Endothelial cell of umbilical vein (primary cell): ENCODE data around the gene NR2C2. TPM values are rescaled to one million over a fixed set of nuclear protein-coding genes. Genes with fewer than 3 reads are reported as not detected.

Experiments used
- BruUV-seq: library from RNA; stranded (reverse); fragments of 400-500 nt; replicated peaks from 2 replicates; lab custom pipeline; 2021; lab: Mats Ljungman, UMichigan
- CTCF ChIA-PET: fragments of 300-600, 350-600 bp; sonication (Branson Sonifier 250); formaldehyde crosslinking; loops from one replicate; lab custom pipeline; 2021; ENCODE audit warnings: antibody characterized with exemption, inconsistent platforms; lab: Charles Lee
- POLR2A ChIA-PET: fragments of 300-600, 350-600 bp; sonication (Branson Sonifier 250); formaldehyde crosslinking; loops from one replicate; lab custom pipeline; 2021; ENCODE audit warnings: antibody characterized with exemption, inconsistent platforms; lab: Charles Lee
- DNase-seq: peaks from one replicate; pipeline ENCODE4 v3.0.0-alpha.2; 2011; ENCODE audit warnings: low read depth, low spot score
- FAIRE-seq: peaks from 2 replicates; lab custom pipeline; 2011; peaks lifted over from hg19 to GRCh38; lab: Jason Lieb, UNC
- H2AFZ ChIP-seq: 2 replicates; pipeline ENCODE4 v1.6.0; 2012; ENCODE audit warnings: low read depth, low read length, control low read depth, inconsistent platforms
- H3K27ac ChIP-seq: 2 replicates; pipeline ENCODE4 v1.5.1; 2011; ENCODE audit warnings: low read depth, mild to moderate bottlenecking, control low read depth, low read length, moderate library complexity; ENCODE audit not compliant: insufficient read depth
- H3K27me3 ChIP-seq, 2 experiments: 2 replicates each; pipeline versions ENCODE4 v1.6.0 to v1.6.1; 2011; ENCODE audit warnings: low read length in 2 of 2, mixed read lengths in 1 of 2; ENCODE audit not compliant: control insufficient read depth in 2 of 2, insufficient read depth in 2 of 2
- H3K36me3 ChIP-seq, 2 experiments: 2 replicates in 1 of 2; 3 replicates in 1 of 2; pipeline ENCODE4 v1.5.1; 2011; ENCODE audit warnings: low read length in 2 of 2, mild to moderate bottlenecking in 1 of 2, moderate library complexity in 1 of 2; ENCODE audit not compliant: control insufficient read depth in 2 of 2, insufficient read depth in 2 of 2; ENCODE audit errors: extremely low read depth in 1 of 2
- H3K4me1 ChIP-seq: 3 replicates; pipeline ENCODE4 v1.5.1; 2011; ENCODE audit warnings: mild to moderate bottlenecking, low read length; ENCODE audit not compliant: control insufficient read depth, insufficient read depth; ENCODE audit errors: extremely low read depth
- H3K4me2 ChIP-seq: 2 replicates; pipeline ENCODE4 v1.6.1; 2011; ENCODE audit warnings: low read length, control low read depth, mixed read lengths; ENCODE audit not compliant: insufficient read depth
- H3K4me3 ChIP-seq, 3 experiments: fragments of 200-600 bp in 1 of 3; sonication (generic), shearing (Covaris generic) in 1 of 3; replicated peaks in 1 of 3; 2 replicates each; pipeline ENCODE4 v1.5.1; 2011 to 2016; ENCODE audit warnings: control low read depth in 3 of 3, low read length in 3 of 3, mild to moderate bottlenecking in 2 of 3, inconsistent platforms in 1 of 3, low read depth in 1 of 3, moderate library complexity in 1 of 3; ENCODE audit not compliant: insufficient read depth in 1 of 3
- H3K79me2 ChIP-seq: 2 replicates; pipeline ENCODE4 v1.6.0; 2012; ENCODE audit warnings: low read length, inconsistent platforms; ENCODE audit not compliant: control insufficient read depth, insufficient read depth
- H3K9ac ChIP-seq: replicated peaks from 2 replicates; pipeline ENCODE3; 2011; ENCODE audit warnings: low read length, control low read depth; ENCODE audit not compliant: insufficient read depth; ENCODE audit errors: extremely low read depth
- H3K9me1 ChIP-seq: replicated peaks from 3 replicates; pipeline ENCODE4 v1.6.0; 2011; ENCODE audit warnings: mild to moderate bottlenecking, low read length; ENCODE audit not compliant: control insufficient read depth, insufficient read depth; ENCODE audit errors: extremely low read depth
- H3K9me3 ChIP-seq: replicated peaks from 2 replicates; pipeline ENCODE4 v1.5.1; 2012; ENCODE audit warnings: low read length, inconsistent platforms; ENCODE audit not compliant: control insufficient read depth, insufficient read depth
- H4K20me1 ChIP-seq: replicated peaks from 2 replicates; pipeline ENCODE3; 2011; ENCODE audit warnings: mild to moderate bottlenecking, low read length; ENCODE audit not compliant: control insufficient read depth, insufficient read depth; ENCODE audit errors: extremely low read depth
- EZH2 ChIP-seq: IDR thresholded peaks from 2 replicates; pipeline ENCODE4 v1.6.1; 2012; ENCODE audit warnings: borderline replicate concordance, low read depth, mild to moderate bottlenecking, moderate library complexity, low read length, inconsistent platforms; ENCODE audit not compliant: severe bottlenecking
- POLR2AphosphoS5 ChIP-seq: IDR thresholded peaks from 2 replicates; pipeline ENCODE4 v1.6.1; 2012; ENCODE audit warnings: low read depth, mild to moderate bottlenecking, control low read depth, low read length, moderate library complexity; ENCODE audit not compliant: insufficient read depth
- dilution Hi-C: fragments of 300-500 bp; cut with MboI; formaldehyde crosslinking; loops from one replicate; pipeline ENCODE4 v1.15.0; 2019; ENCODE audit warnings: low sequenced_read_pairs; ENCODE audit not compliant: extremely low pct_ligation_motif_present
- intact Hi-C: fragments of 100-400 bp; cut with micrococcal nuclease; formaldehyde crosslinking; loops from one replicate; pipeline ENCODE4 v1.10.0; 2022
- polyA plus RNA-seq, 4 experiments: library from polyadenylated mRNA; depleted of rRNA in 3 of 4; stranded (reverse) in 3 of 4; unstranded in 1 of 4; fragments of >200 nt; gene quantifications; 2 replicates each; pipeline versions ENCODE4 v1.2.1 to v1.2.3, GENCODE V29; 2011 to 2012; ENCODE audit warnings: missing spikeins in 1 of 4
- total RNA-seq: library from RNA; stranded (reverse); gene quantifications from 2 replicates; pipeline ENCODE4 v1.2.3, GENCODE V29; 2021
- TF ChIP-seq, protein P1 (sequence below), 2 donors: IDR thresholded peaks; 1 replicate in 1 of 2; 2 replicates in 1 of 2; pipeline ENCODE4 v1.5.1; 2011; ENCODE audit warnings: low read length in 2 of 2, mild to moderate bottlenecking in 2 of 2, moderate library complexity in 2 of 2, control low read depth in 1 of 2, inconsistent platforms in 1 of 2, low read depth in 1 of 2; ENCODE audit not compliant: insufficient read depth in 1 of 2; ENCODE audit errors: extremely low read depth in 1 of 2
- TF ChIP-seq, protein P2 (sequence below): IDR thresholded peaks from 2 replicates; pipeline ENCODE4 v1.6.1; 2011; ENCODE audit not compliant: insufficient read depth, insufficient read length

Gene NR2C2
- total and polyA plus RNA-seq, 2 donors (not counting 3 experiments of a cell fraction or from before 2014, with no cell fraction given), result 20.3 to 59.8 TPM

DNA sequence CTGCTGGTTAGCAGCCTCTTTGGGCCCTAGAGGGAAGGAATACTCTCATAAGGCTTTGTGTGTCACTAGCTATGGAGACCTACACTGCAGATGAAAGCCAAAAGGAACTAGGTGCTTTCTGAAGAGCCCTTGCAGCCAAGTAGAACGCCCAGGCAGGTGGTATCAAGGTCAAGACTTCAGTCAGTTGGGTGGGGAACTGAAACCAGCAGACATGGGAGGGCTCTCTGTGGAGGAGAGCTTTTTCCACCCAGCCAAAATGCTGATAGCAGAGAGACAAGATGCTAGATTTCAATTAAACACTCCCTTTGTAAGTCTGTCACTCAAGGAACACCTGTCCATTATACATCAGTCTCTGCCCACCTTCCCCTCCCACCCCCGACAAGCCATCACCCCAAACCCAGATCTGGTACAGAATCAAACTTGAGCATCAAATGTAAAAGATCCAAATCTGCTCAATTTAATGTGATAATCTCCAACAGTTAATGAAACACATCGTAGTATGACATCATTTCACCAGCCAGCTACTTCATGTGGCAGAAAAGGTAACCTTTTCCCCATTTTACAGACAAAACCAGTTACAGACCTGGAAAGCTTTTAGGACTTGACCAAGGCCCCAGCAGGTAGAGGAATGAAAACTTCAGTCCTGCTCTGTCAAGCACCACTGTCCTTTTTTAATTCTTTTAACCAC lies 103.2 kb downstream of the NR2C2 start:
- FAIRE-seq (no peak), DNase-seq (no peak)
- Histone ChIP-seq H4K20me1 (no peaks in the 10 kb centered on the region), H3K36me3 (peaks cover 23 to 33% of the 10 kb centered on the region in 2 experiments), H3K9me3 (no peaks in the 10 kb centered on the region), H3K9me1 (no peaks in the 10 kb centered on the region), H3K4me1 (no peaks in the 10 kb centered on the region), H3K4me2 (no peak overlapping the region), H3K9ac (no peak overlapping the region), H2AFZ (no peak overlapping the region), H3K79me2 (peaks cover 44% of the 10 kb centered on the region), H3K27ac (no peak overlapping the region), H3K27me3 (no peaks in the 10 kb centered on the region), H3K4me3 (no peak overlapping the region)
- no TSS peak for BruUV-seq
- POLR2A ChIA-PET, result no interaction called here
- CTCF ChIA-PET, result interaction anchor here (0.8 to 1.6 kb wide), 6 partner anchors 10 to 377 kb away, joined by 4 to 17 read pairs (median 6); partner anchors contain the start of genes MRPS25 and RBSN
- intact Hi-C loops, result loop anchor here (2.0 kb wide), 1 partner anchor 14 kb away; the partner anchor contains the start of gene MRPS25
- dilution Hi-C loops, result no loop called here
- TF ChIP-seq, protein P1, sequence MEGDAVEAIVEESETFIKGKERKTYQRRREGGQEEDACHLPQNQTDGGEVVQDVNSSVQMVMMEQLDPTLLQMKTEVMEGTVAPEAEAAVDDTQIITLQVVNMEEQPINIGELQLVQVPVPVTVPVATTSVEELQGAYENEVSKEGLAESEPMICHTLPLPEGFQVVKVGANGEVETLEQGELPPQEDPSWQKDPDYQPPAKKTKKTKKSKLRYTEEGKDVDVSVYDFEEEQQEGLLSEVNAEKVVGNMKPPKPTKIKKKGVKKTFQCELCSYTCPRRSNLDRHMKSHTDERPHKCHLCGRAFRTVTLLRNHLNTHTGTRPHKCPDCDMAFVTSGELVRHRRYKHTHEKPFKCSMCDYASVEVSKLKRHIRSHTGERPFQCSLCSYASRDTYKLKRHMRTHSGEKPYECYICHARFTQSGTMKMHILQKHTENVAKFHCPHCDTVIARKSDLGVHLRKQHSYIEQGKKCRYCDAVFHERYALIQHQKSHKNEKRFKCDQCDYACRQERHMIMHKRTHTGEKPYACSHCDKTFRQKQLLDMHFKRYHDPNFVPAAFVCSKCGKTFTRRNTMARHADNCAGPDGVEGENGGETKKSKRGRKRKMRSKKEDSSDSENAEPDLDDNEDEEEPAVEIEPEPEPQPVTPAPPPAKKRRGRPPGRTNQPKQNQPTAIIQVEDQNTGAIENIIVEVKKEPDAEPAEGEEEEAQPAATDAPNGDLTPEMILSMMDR (IDR thresholded peaks at IDR 0.05; ENCODE audit: extremely low read depth in 1 of 2, insufficient read depth in 1 of 2, low read depth in 1 of 2, low read length in 2 of 2), result no peak
- TF ChIP-seq, protein P2, sequence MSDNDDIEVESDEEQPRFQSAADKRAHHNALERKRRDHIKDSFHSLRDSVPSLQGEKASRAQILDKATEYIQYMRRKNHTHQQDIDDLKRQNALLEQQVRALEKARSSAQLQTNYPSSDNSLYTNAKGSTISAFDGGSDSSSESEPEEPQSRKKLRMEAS, result no peak

DNA sequence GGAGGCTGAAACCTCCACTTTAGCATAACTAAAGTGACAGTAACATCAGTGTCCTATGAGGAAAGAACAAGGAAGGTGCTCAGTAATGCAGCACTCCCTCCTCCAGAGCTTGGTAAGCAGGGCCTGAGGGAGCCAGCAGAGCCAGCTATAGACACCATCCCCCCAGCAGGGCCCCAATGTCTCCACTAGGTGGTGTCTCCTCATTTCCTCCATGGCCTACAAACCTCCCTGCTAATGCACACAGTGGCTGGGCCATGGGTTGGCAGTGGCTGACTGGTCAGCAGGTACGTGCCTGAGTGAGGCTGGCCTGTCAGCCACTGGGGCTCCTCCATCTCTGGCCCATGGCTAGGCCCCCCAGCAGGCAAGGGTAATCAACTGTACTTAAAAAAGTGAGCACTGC lies 104.1 kb downstream of the NR2C2 start:
- peak; percentile 58 for DNase-seq
- Histone ChIP-seq H3K4me2 (no peak overlapping the region), H2AFZ (no peak overlapping the region), H3K27me3 (no peaks in the 10 kb centered on the region), H3K27ac (no peak overlapping the region), H3K9me1 (no peaks in the 10 kb centered on the region), H3K9ac (no peak overlapping the region), H4K20me1 (no peaks in the 10 kb centered on the region), H3K4me1 (no peaks in the 10 kb centered on the region), H3K4me3 (no peak overlapping the region), H3K79me2 (peaks cover 51% of the 10 kb centered on the region), H3K9me3 (no peaks in the 10 kb centered on the region), H3K36me3 (peaks cover 19 to 35% of the 10 kb centered on the region in 2 experiments)
- dilution Hi-C loops, result no loop called here
- peak; percentile 58 for FAIRE-seq
- CTCF ChIA-PET, result interaction anchor here (0.6 to 1.6 kb wide), 12 partner anchors 8 to 378 kb away, joined by 3 to 17 read pairs (median 5); partner anchors contain the start of genes MRPS25 and RBSN
- TF ChIP-seq POLR2AphosphoS5 (peak; percentile 8), EZH2 (no peak)
- TF ChIP-seq, protein P1 (IDR thresholded peaks at IDR 0.05; ENCODE audit: extremely low read depth in 1 of 2, insufficient read depth in 1 of 2, low read depth in 1 of 2, low read length in 2 of 2), result peak; percentile 70 to 76
- intact Hi-C loops, result loop anchor here (2.0 kb wide), 1 partner anchor 13 kb away; the partner anchor contains the start of gene MRPS25
- BruUV-seq, result no TSS peak
- POLR2A ChIA-PET, result no interaction called here
